ENCODE measurements around the gene IQGAP2.

The IQGAP2 gene

DNA sequence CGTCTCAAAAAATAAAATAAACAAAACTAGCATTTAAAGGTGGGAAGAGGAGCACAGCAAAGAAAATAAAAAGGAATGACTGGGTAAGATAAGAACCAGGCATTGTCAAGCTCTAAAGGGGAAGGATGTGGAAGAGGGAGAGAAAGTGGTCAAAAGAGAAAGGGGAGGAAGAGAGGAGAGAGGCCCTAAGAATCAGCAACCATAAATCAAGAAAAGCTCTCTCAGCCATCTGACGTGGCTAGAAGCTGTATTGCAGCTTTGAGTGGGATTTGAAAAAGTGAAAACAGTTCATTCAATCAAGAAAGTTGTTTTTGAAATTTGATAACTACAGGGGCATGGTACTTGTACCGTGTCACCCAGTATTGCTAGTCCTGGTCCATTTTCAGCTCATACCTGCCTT, 267.4 kb downstream of the IQGAP2 start:
- TF ChIP-seq ZNF585B (tag by site-specific recombination; IDR thresholded peaks at IDR 0.05) (no peak), PRDM1 (tag by site-specific recombination; IDR thresholded peaks at IDR 0.05) (peak; percentile 85), ZNF843 (tag by site-specific recombination; IDR thresholded peaks at IDR 0.05) (no peak)
- ChIA-PET POLR2A (interaction anchor here (0.6 kb wide), 1 partner anchor 10 kb away, joined by 3 read pairs; no protein-coding TSS in a partner anchor), CTCF (no interaction called here)
- Histone ChIP-seq H3K4me3 (ENCODE audit: low read depth, low read length) (no peak overlapping the region), H3K27ac (ENCODE audit: extremely low read depth, low read depth, low read length) (no peak overlapping the region), H3K4me1 (ENCODE audit: control insufficient read depth, insufficient read depth, low read length) (no peaks in the 10 kb centered on the region), H3K36me3 (ENCODE audit: control insufficient read depth in 2 of 2, insufficient read depth in 1 of 2, low read length in 2 of 2) (no peaks in the 10 kb centered on the region), H3K9me3 (ENCODE audit: control insufficient read depth, insufficient read depth, low read depth, low read length) (no peaks in the 10 kb centered on the region)

DNA sequence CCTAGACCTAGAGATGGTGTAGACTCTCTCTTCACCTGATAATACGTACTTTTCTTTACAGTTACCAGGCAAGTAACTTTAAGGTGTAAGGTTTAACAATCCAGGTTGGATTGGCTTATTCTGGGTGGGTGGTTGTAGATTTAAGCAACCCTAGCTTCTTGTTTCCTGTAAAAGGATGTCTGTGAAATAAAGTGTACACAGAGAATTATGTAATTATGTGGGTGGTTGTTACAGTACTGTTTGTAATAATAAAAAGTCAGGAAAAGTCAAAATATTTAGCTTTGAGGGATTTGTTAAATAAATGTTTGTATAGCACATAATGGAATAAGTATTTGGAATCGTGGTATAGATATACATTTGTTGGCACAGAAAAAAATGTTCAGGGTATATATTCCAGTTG, 269.2 kb downstream of the IQGAP2 start:
- H3K4me3 ChIP-seq (ENCODE audit: low read depth, low read length), result no peak overlapping the region
- H3K36me3 ChIP-seq (ENCODE audit: control insufficient read depth in 2 of 2, insufficient read depth in 1 of 2, low read length in 2 of 2), result no peaks in the 10 kb centered on the region
- no peak for TF ChIP-seq ZNF510 (tag by site-specific recombination; IDR thresholded peaks at IDR 0.05; ENCODE audit: insufficient replicate concordance)
- no peaks in the 10 kb centered on the region for H3K9me3 ChIP-seq (ENCODE audit: control insufficient read depth, insufficient read depth, low read depth, low read length)
- CTCF ChIA-PET, result no interaction called here
- H3K4me1 ChIP-seq (ENCODE audit: control insufficient read depth, insufficient read depth, low read length), result no peaks in the 10 kb centered on the region
- no peak overlapping the region for H3K27ac ChIP-seq (ENCODE audit: extremely low read depth, low read depth, low read length)
- POLR2A ChIA-PET, result no interaction called here

DNA sequence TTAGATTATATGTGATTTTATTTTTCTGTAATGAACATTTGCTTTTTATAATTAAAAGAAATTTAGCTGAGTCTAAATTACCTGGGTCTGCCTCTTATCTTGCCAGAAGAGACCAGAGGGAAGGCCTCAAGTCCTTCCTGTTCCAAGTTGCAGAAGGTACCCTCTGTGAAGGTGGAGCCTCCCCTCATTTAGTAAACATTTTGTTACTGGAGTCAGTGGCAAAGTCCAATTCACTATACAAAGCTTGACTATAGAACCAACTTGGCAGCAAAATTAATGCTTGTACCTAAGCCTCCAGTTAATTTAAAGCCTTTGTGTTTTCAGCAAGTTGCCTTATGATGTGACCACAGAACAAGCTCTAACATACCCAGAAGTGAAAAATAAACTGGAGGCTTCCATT, 270.0 kb downstream of the IQGAP2 start:
- TF ChIP-seq SP2 (tag by site-specific recombination; IDR thresholded peaks at IDR 0.05) (no peak), ZSCAN16 (tag by site-specific recombination; IDR thresholded peaks at IDR 0.05) (no peak), ZNF184 (tag by site-specific recombination; IDR thresholded peaks at IDR 0.05) (no peak), WT1 (tag by site-specific recombination; IDR thresholded peaks at IDR 0.05) (no peak), KLF8 (tag by site-specific recombination; IDR thresholded peaks at IDR 0.05) (no peak), ZNF16 (tag by site-specific recombination; IDR thresholded peaks at IDR 0.05; ENCODE audit: low read depth) (no peak), MYNN (tag by site-specific recombination; IDR thresholded peaks at IDR 0.05; ENCODE audit: borderline replicate concordance) (no peak), ZNF571 (tag by site-specific recombination; IDR thresholded peaks at IDR 0.05) (no peak), ZNF658 (tag by site-specific recombination; IDR thresholded peaks at IDR 0.05) (no peak), ZNF776 (tag by site-specific recombination; IDR thresholded peaks at IDR 0.05; ENCODE audit: borderline replicate concordance) (no peak), PRDM1 (tag by site-specific recombination; IDR thresholded peaks at IDR 0.05) (no peak), KLF9 (tag by site-specific recombination; IDR thresholded peaks at IDR 0.05; ENCODE audit: low read depth) (no peak), ZNF366 (tag by site-specific recombination; conservative IDR thresholded peaks at IDR 0.05) (no peak), ZSCAN23 (tag by site-specific recombination; IDR thresholded peaks at IDR 0.05) (no peak), SP3 (tag by site-specific recombination; IDR thresholded peaks at IDR 0.05) (no peak), ZNF335 (tag by site-specific recombination; conservative IDR thresholded peaks at IDR 0.05) (no peak), ZNF211 (tag by site-specific recombination; IDR thresholded peaks at IDR 0.05; ENCODE audit: low read depth) (no peak)
- TF ChIP-seq, protein P1, sequence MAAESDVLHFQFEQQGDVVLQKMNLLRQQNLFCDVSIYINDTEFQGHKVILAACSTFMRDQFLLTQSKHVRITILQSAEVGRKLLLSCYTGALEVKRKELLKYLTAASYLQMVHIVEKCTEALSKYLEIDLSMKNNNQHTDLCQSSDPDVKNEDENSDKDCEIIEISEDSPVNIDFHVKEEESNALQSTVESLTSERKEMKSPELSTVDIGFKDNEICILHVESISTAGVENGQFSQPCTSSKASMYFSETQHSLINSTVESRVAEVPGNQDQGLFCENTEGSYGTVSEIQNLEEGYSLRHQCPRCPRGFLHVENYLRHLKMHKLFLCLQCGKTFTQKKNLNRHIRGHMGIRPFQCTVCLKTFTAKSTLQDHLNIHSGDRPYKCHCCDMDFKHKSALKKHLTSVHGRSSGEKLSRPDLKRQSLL (tag by site-specific recombination; IDR thresholded peaks at IDR 0.05), result no peak
- TF ChIP-seq, protein P2, sequence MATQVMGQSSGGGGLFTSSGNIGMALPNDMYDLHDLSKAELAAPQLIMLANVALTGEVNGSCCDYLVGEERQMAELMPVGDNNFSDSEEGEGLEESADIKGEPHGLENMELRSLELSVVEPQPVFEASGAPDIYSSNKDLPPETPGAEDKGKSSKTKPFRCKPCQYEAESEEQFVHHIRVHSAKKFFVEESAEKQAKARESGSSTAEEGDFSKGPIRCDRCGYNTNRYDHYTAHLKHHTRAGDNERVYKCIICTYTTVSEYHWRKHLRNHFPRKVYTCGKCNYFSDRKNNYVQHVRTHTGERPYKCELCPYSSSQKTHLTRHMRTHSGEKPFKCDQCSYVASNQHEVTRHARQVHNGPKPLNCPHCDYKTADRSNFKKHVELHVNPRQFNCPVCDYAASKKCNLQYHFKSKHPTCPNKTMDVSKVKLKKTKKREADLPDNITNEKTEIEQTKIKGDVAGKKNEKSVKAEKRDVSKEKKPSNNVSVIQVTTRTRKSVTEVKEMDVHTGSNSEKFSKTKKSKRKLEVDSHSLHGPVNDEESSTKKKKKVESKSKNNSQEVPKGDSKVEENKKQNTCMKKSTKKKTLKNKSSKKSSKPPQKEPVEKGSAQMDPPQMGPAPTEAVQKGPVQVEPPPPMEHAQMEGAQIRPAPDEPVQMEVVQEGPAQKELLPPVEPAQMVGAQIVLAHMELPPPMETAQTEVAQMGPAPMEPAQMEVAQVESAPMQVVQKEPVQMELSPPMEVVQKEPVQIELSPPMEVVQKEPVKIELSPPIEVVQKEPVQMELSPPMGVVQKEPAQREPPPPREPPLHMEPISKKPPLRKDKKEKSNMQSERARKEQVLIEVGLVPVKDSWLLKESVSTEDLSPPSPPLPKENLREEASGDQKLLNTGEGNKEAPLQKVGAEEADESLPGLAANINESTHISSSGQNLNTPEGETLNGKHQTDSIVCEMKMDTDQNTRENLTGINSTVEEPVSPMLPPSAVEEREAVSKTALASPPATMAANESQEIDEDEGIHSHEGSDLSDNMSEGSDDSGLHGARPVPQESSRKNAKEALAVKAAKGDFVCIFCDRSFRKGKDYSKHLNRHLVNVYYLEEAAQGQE (tag by site-specific recombination; IDR thresholded peaks at IDR 0.05), result no peak
- TF ChIP-seq, protein P3, sequence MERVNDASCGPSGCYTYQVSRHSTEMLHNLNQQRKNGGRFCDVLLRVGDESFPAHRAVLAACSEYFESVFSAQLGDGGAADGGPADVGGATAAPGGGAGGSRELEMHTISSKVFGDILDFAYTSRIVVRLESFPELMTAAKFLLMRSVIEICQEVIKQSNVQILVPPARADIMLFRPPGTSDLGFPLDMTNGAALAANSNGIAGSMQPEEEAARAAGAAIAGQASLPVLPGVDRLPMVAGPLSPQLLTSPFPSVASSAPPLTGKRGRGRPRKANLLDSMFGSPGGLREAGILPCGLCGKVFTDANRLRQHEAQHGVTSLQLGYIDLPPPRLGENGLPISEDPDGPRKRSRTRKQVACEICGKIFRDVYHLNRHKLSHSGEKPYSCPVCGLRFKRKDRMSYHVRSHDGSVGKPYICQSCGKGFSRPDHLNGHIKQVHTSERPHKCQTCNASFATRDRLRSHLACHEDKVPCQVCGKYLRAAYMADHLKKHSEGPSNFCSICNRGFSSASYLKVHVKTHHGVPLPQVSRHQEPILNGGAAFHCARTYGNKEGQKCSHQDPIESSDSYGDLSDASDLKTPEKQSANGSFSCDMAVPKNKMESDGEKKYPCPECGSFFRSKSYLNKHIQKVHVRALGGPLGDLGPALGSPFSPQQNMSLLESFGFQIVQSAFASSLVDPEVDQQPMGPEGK (tag by site-specific recombination; IDR thresholded peaks at IDR 0.05), result no peak
- CTCF ChIA-PET, result interaction anchor here (1.4 kb wide), 1 partner anchor 101 kb away, joined by 6 read pairs; no protein-coding TSS in a partner anchor
- no peak overlapping the region for H3K27ac ChIP-seq (ENCODE audit: extremely low read depth, low read depth, low read length)
- H3K4me1 ChIP-seq (ENCODE audit: control insufficient read depth, insufficient read depth, low read length), result no peaks in the 10 kb centered on the region
- no peaks in the 10 kb centered on the region for H3K9me3 ChIP-seq (ENCODE audit: control insufficient read depth, insufficient read depth, low read depth, low read length)
- no peaks in the 10 kb centered on the region for H3K36me3 ChIP-seq (ENCODE audit: control insufficient read depth in 2 of 2, insufficient read depth in 1 of 2, low read length in 2 of 2)
- H3K4me3 ChIP-seq (ENCODE audit: low read depth, low read length), result no peak overlapping the region
- POLR2A ChIA-PET, result no interaction called here

Data from HEK293 (cell line).